Central memory CD8-positive, alpha-beta T cell (primary cell): Measurements from ENCODE around the gene OCRL.

Experiments used
- ATAC-seq: fragments of 150-1000 bp; cut with Tn5 transposase; replicated peaks from 2 replicates; pipeline ENCODE4 v1.10.0; 2022; ENCODE audit warnings: mild to moderate bottlenecking, moderate FRiP score, moderate number of reproducible peaks; ENCODE audit not compliant: poor library complexity, severe bottlenecking; ENCODE audit errors: extremely low read depth
- DNase-seq, 2 donors: peaks; one replicate each; pipeline ENCODE4 v3.0.0; 2021; ENCODE audit warnings: low spot score in 2 of 2
- H3K27ac Mint-ChIP-seq: one replicate; pipeline ENCODE4 v1.8.0; 2022; ENCODE audit warnings: low read depth, mild to moderate bottlenecking, moderate library complexity, mixed read lengths
- H3K27me3 Mint-ChIP-seq: one replicate; pipeline ENCODE4 v1.8.0; 2022; ENCODE audit warnings: mixed read lengths
- H3K36me3 Mint-ChIP-seq: one replicate; pipeline ENCODE4 v1.8.0; 2022; ENCODE audit warnings: mild to moderate bottlenecking, moderate library complexity, mixed read lengths; ENCODE audit not compliant: insufficient read depth
- H3K4me1 Mint-ChIP-seq: one replicate; pipeline ENCODE4 v1.8.0; 2022; ENCODE audit warnings: mixed read lengths
- H3K4me3 Mint-ChIP-seq: one replicate; pipeline ENCODE4 v1.8.0; 2022; ENCODE audit warnings: mild to moderate bottlenecking, moderate library complexity, mixed read lengths
- H3K9me3 Mint-ChIP-seq: one replicate; pipeline ENCODE4 v1.8.0; 2022; ENCODE audit warnings: mixed read lengths

Gene OCRL

GRCh38 chrX:129540068-129540653 is at the start of gene OCRL:
TSS of gene OCRL (plus strand) at chrX:129540259. CDS start at chrX:129540440, 181 bp downstream.
- Mint-ChIP-seq H3K9me3 (no peaks in the 10 kb centered on the region), H3K27me3 (peaks cover 11% of the 10 kb centered on the region), H3K4me1 (peaks cover 8% of the 10 kb centered on the region), H3K27ac (peak within 1 kb of the TSS; percentile 39), H3K4me3 (peak within 1 kb of the TSS; percentile 69), H3K36me3 (no peaks in the 10 kb centered on the region)
- ATAC-seq (peak; percentile 40), DNase-seq (peak in 1 of 2 donors; percentile 10)

- Mint-ChIP-seq H3K4me3 (no peak overlapping the region), H3K27me3 (no peaks in the 10 kb centered on the region), H3K4me1 (no peaks in the 10 kb centered on the region), H3K9me3 (no peaks in the 10 kb centered on the region), H3K36me3 (no peaks in the 10 kb centered on the region), H3K27ac (no peak overlapping the region)
- ATAC-seq: no peak
- no peak for DNase-seq
These were observed 49.7 kb upstream of the OCRL start for GRCh38 chrX:129490330-129490729.

- Mint-ChIP-seq H3K4me3 (no peak overlapping the region), H3K27me3 (no peaks in the 10 kb centered on the region), H3K27ac (no peak overlapping the region), H3K4me1 (no peaks in the 10 kb centered on the region), H3K36me3 (no peaks in the 10 kb centered on the region), H3K9me3 (no peaks in the 10 kb centered on the region)
- DNase-seq (no peak), ATAC-seq (no peak)
These were observed 46.4 kb upstream of the OCRL start for GRCh38 chrX:129493643-129494042.

- no peaks in the 10 kb centered on the region for H3K27me3 Mint-ChIP-seq
- H3K36me3 Mint-ChIP-seq: no peaks in the 10 kb centered on the region
- ATAC-seq (no peak), DNase-seq (no peak)
- no peaks in the 10 kb centered on the region for H3K9me3 Mint-ChIP-seq
- no peak overlapping the region for H3K27ac Mint-ChIP-seq
- no peak overlapping the region for H3K4me3 Mint-ChIP-seq
- no peaks in the 10 kb centered on the region for H3K4me1 Mint-ChIP-seq
These were observed 45.2 kb upstream of the OCRL start for GRCh38 chrX:129494887-129495286.

GRCh38 chrX:129495900-129496299 is 44.2 kb upstream of the OCRL start:
- Mint-ChIP-seq H3K27me3 (no peaks in the 10 kb centered on the region), H3K27ac (no peak overlapping the region), H3K36me3 (no peaks in the 10 kb centered on the region), H3K4me1 (no peaks in the 10 kb centered on the region), H3K4me3 (no peak overlapping the region), H3K9me3 (no peaks in the 10 kb centered on the region)
- DNase-seq (no peak), ATAC-seq (no peak)

- Mint-ChIP-seq H3K27me3 (peaks cover under 1% of the 10 kb centered on the region), H3K4me1 (no peaks in the 10 kb centered on the region), H3K36me3 (no peaks in the 10 kb centered on the region), H3K9me3 (no peaks in the 10 kb centered on the region), H3K4me3 (no peak overlapping the region), H3K27ac (no peak overlapping the region)
- no peak for ATAC-seq
- DNase-seq: no peak
These were observed 43.4 kb upstream of the OCRL start for GRCh38 chrX:129496625-129497024.

- no peak overlapping the region for H3K4me3 Mint-ChIP-seq
- peaks cover 8% of the 10 kb centered on the region for H3K27me3 Mint-ChIP-seq
- DNase-seq (no peak), ATAC-seq (no peak)
- no peaks in the 10 kb centered on the region for H3K4me1 Mint-ChIP-seq
- no peaks in the 10 kb centered on the region for H3K36me3 Mint-ChIP-seq
- no peak overlapping the region for H3K27ac Mint-ChIP-seq
- no peaks in the 10 kb centered on the region for H3K9me3 Mint-ChIP-seq
These were observed 42.8 kb upstream of the OCRL start for GRCh38 chrX:129497146-129497843.

- peaks cover 12% of the 10 kb centered on the region for H3K27me3 Mint-ChIP-seq
- no peak for DNase-seq
- no peaks in the 10 kb centered on the region for H3K4me1 Mint-ChIP-seq
- ATAC-seq: no peak
- no peaks in the 10 kb centered on the region for H3K9me3 Mint-ChIP-seq
- H3K27ac Mint-ChIP-seq: no peak overlapping the region
- H3K4me3 Mint-ChIP-seq: no peak overlapping the region
- H3K36me3 Mint-ChIP-seq: no peaks in the 10 kb centered on the region
These were observed 29.7 kb upstream of the OCRL start for GRCh38 chrX:129510331-129510730.

GRCh38 chrX:129511689-129512088 is 28.4 kb upstream of the OCRL start:
- no peak for DNase-seq
- peaks cover 22% of the 10 kb centered on the region for H3K27me3 Mint-ChIP-seq
- no peaks in the 10 kb centered on the region for H3K4me1 Mint-ChIP-seq

GRCh38 chrX:129512409-129512808 is 27.6 kb upstream of the OCRL start:
- Mint-ChIP-seq H3K27me3 (peaks cover 22% of the 10 kb centered on the region), H3K9me3 (no peaks in the 10 kb centered on the region), H3K4me1 (no peaks in the 10 kb centered on the region), H3K27ac (no peak overlapping the region), H3K4me3 (no peak overlapping the region), H3K36me3 (no peaks in the 10 kb centered on the region)
- no peak for DNase-seq
- no peak for ATAC-seq

More at GRCh38 chrX:129511689-129512088, 28.4 kb upstream of the OCRL start:
- Mint-ChIP-seq H3K9me3 (no peaks in the 10 kb centered on the region), H3K36me3 (no peaks in the 10 kb centered on the region), H3K4me3 (no peak overlapping the region), H3K27ac (no peak overlapping the region)
- ATAC-seq: no peak

GRCh38 chrX:129516402-129516801 is 23.7 kb upstream of the OCRL start:
- Mint-ChIP-seq H3K27me3 (peaks cover 22% of the 10 kb centered on the region), H3K27ac (no peak overlapping the region)
- no peak for ATAC-seq

GRCh38 chrX:129520151-129520550 is 19.9 kb upstream of the OCRL start:
- DNase-seq (no peak), ATAC-seq (no peak)
- no peaks in the 10 kb centered on the region for H3K9me3 Mint-ChIP-seq
- peaks cover 5% of the 10 kb centered on the region for H3K4me1 Mint-ChIP-seq
- peaks cover 17% of the 10 kb centered on the region for H3K27me3 Mint-ChIP-seq
- H3K4me3 Mint-ChIP-seq: no peak overlapping the region
- H3K27ac Mint-ChIP-seq: no peak overlapping the region
- H3K36me3 Mint-ChIP-seq: peaks cover 2% of the 10 kb centered on the region

More at GRCh38 chrX:129516402-129516801, 23.7 kb upstream of the OCRL start:
- H3K4me3 Mint-ChIP-seq: no peak overlapping the region
- no peaks in the 10 kb centered on the region for H3K4me1 Mint-ChIP-seq
- H3K36me3 Mint-ChIP-seq: no peaks in the 10 kb centered on the region
- no peak for DNase-seq
- H3K9me3 Mint-ChIP-seq: no peaks in the 10 kb centered on the region
